ENCODE data around the gene SLC29A1.

The SLC29A1 gene

DNA sequence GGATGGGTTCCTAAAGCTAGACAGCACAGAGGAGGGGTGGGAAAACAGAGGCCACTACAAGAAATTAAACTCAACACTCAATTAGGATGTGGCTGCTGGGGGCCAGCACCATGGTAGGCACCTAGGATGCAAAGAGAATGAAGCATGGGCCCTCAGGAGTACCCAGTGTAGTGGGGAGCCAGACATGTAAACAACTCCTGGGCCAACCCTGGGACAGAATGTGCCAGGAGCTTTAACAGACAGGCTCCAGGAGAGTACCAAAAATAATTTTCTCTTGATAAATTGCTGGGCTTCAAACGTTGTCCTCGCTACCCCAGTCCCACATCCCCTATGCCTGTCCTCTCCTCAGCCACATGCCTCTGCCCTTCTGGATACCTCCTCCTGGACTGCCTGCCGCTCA, 48.5 kb downstream of the SLC29A1 start:
- H3K27ac Mint-ChIP-seq = peak overlapping the region; percentile 84
- H3K4me3 Mint-ChIP-seq = no peak overlapping the region
- H3K36me3 Mint-ChIP-seq = peaks cover 1% of the 10 kb centered on the region
- H3K9me3 Mint-ChIP-seq = no peaks in the 10 kb centered on the region
- peaks cover 40% of the 10 kb centered on the region for H3K27me3 Mint-ChIP-seq
- peaks cover 21% of the 10 kb centered on the region for H3K4me1 Mint-ChIP-seq

DNA sequence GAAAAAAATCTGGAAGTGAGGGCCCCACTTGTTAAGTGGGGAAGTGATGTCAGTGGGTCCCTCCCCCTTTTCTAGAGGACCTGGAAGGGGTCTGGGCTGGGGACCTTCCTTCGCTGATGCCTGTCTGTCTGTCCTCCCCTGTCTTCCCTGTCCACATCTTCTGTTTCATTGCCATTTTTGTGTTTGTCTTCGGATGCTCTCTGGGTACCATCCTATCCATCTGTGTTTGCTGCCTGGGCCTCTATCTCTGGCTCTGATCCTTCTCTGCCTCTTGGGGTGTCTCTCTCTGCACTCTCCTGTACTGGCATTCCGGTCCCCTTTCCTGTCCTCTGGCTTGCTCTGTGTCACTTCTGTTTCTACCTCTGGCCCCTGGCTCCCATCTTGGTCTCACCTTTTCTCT, 49.1 kb downstream of the SLC29A1 start:
- peaks cover 41% of the 10 kb centered on the region for H3K27me3 Mint-ChIP-seq
- H3K36me3 Mint-ChIP-seq = peaks cover 1% of the 10 kb centered on the region
- no peak overlapping the region for H3K27ac Mint-ChIP-seq
- H3K4me1 Mint-ChIP-seq = peaks cover 18% of the 10 kb centered on the region
- H3K9me3 Mint-ChIP-seq = no peaks in the 10 kb centered on the region
- H3K4me3 Mint-ChIP-seq = peak overlapping the region; percentile 66

DNA sequence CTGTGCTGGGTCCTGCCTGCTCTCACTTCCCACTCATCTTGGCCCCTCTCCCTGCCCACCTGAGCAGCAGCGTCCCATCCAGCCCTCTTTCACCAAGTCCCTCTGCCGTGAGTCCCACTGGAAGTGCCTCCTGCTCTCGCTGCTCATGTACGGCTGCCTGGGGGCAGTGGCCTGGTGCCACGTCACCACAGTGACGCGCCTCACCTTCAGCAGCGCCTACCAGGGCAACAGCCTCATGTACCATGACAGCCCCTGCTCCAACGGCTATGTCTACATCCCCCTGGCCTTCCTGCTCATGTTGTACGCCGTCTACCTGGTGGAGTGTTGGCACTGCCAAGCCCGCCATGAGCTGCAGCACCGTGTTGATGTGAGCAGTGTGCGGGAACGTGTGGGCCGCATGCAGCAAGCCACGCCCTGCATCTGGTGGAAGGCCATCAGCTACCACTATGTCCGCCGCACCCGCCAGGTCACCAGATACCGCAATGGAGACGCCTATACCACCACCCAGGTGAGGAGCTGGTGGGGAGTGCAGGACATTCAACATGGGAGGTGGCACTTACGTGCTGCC, 49.7 kb downstream of the SLC29A1 start:
- Mint-ChIP-seq H3K4me1 (peaks cover 13% of the 10 kb centered on the region), H3K4me3 (peak overlapping the region; percentile 66), H3K36me3 (peaks cover 1% of the 10 kb centered on the region), H3K27me3 (peaks cover 46% of the 10 kb centered on the region), H3K27ac (no peak overlapping the region), H3K9me3 (no peaks in the 10 kb centered on the region)

DNA sequence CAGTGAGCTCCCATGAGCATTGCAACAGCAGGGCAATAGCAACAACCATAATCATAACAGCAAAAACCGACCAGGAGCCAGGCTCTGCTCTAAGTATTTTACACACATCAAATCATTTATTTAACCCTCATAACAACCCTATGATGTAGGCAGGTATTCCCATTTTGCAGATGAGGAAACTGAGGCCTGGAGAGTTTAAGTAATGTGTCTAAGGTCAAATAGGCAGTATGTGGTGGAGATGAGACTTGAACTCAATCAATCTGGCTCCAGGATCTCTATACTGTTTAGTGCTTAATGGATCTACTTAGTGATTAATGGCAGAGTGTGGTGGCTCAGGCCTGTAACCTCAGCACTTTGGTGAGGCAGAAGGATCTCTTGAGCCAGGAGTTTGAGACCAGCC, 50.2 kb downstream of the SLC29A1 start:
- Mint-ChIP-seq H3K4me1 (peaks cover 13% of the 10 kb centered on the region), H3K36me3 (peaks cover 1% of the 10 kb centered on the region), H3K27ac (no peak overlapping the region), H3K9me3 (no peaks in the 10 kb centered on the region), H3K4me3 (no peak overlapping the region), H3K27me3 (peaks cover 48% of the 10 kb centered on the region)

DNA sequence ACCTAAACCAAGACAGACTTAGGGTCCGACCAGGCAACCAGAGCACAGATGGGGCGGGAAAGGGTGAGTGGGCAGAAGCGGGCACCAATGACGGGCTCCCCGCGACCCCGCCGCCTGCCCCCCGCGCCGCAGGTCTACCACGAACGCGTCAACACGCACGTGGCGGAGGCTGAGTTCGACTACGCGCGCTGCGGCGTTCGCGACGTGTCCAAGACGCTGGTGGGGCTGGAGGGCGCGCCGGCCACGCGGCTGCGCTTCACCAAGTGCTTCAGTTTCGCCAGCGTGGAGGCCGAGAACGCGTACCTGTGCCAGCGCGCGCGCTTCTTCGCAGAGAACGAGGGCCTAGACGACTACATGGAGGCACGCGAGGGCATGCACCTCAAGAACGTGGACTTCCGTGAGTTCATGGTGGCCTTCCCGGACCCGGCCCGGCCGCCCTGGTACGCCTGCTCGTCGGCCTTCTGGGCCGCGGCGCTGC, 51.9 kb downstream of the SLC29A1 start:
- H3K27me3 Mint-ChIP-seq = peaks cover 41% of the 10 kb centered on the region
- peaks cover 1% of the 10 kb centered on the region for H3K36me3 Mint-ChIP-seq
- no peaks in the 10 kb centered on the region for H3K9me3 Mint-ChIP-seq
- H3K27ac Mint-ChIP-seq = no peak overlapping the region
- peaks cover 9% of the 10 kb centered on the region for H3K4me1 Mint-ChIP-seq
- no peak overlapping the region for H3K4me3 Mint-ChIP-seq

DNA sequence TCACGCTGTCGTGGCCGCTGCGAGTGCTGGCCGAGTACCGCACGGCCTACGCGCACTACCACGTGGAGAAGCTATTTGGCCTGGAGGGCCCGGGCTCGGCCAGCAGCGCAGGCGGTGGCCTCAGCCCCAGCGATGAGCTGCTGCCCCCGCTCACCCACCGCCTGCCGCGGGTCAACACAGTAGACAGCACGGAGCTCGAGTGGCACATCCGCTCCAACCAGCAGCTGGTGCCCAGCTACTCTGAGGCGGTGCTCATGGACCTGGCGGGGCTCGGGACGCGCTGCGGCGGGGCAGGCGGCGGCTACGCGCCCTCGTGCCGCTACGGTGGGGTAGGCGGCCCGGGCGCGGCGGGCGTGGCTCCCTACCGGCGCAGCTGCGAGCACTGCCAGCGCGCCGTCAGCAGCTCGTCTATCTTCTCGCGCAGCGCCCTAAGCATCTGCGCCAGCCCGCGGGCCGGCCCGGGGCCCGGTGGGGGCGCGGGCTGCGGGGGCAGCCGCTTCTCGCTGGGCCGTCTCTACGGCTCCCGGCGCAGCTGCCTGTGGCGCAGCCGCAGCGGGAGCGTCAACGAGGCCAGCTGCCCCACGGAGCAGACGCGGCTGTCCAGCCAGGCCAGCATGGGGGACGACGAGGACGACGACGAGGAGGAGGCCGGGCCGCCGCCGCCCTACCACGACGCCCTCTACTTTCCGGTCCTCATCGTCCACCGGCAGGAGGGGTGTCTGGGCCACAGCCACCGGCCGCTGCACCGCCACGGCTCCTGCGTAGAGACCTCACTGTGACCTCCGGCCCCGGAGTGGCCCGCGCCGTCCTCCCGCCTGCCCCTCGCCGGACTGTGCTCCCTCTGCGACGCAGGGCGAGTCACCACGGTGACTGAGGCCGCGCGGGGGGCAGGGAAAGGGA, 52.6 kb downstream of the SLC29A1 start:
- Mint-ChIP-seq H3K9me3 (no peaks in the 10 kb centered on the region), H3K4me1 (peaks cover 8% of the 10 kb centered on the region), H3K27me3 (peaks cover 40% of the 10 kb centered on the region), H3K27ac (no peak overlapping the region), H3K4me3 (no peak overlapping the region), H3K36me3 (peaks cover 1% of the 10 kb centered on the region)

DNA sequence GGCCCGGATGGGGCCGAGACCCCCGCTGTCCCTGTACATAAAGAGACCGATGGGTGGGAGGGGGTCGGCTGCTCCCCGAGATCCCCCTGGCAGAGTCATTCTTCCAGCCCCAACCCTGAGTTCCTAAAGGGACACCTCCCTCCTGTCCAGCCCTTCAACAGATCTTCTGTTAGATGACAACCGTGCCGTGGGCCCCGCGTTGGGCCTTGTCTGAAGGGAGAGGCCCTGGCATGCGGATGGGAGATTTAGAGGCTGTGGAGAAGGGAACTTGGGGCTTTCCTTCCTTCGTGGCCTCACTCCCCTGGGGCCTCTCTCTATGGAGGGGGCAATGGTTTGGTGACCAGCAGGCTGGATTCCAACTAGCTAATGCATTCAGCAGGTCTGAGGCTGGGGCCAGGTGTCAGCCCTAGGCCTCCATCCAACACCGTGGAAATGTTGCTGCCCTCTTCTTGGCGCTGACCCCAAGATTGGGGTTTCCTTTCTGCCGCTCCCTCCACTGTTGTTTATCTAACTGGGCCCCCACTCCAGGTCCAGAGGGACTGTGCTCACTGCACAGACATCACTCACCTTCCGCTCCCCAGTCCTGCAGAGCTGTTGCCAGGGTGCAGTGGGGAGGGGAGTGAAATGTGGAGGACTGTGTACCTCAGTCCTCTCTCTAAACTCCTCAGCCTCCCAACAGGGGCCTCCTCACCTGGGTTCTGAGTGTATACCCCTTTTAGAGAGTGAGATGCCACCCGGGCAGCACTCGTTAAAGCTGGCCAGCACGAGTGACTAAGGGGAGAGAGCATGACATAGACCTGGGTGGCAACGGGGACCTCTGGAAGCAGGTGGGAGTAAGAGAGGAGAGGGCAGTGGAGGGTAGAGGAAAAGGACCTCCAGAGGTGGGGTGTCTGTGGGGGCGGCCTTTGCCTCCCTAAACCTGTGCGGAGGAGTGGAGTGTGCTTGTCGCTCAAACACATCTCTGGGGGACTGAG, 53.6 kb downstream of the SLC29A1 start:
- Mint-ChIP-seq H3K27ac (no peak overlapping the region), H3K4me3 (peak overlapping the region; percentile 28), H3K4me1 (peaks cover 4% of the 10 kb centered on the region), H3K36me3 (no peaks in the 10 kb centered on the region), H3K9me3 (no peaks in the 10 kb centered on the region), H3K27me3 (peaks cover 33% of the 10 kb centered on the region)

DNA sequence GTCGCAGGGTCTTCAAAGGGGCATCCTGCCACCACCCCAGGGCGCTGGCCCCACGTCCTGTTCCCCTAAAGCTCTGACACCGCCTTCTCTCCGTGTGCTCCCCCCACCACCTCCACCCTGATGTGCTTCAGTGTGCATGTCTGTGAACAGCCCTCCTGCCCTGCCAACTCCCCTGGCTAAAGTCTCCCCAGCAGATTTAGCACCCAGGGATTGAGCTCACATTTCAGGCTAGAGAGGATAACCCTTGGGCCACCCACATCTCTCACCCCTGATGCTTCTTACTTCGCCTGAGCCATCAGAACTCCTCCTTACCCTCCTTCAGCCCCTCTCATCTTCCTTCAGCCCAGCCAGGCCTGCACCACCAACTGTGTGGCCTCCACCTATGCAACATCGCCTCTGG, 54.4 kb downstream of the SLC29A1 start:
- Mint-ChIP-seq H3K27ac (no peak overlapping the region), H3K4me3 (no peak overlapping the region), H3K4me1 (peaks cover 4% of the 10 kb centered on the region), H3K36me3 (no peaks in the 10 kb centered on the region), H3K9me3 (no peaks in the 10 kb centered on the region), H3K27me3 (peaks cover 30% of the 10 kb centered on the region)

DNA sequence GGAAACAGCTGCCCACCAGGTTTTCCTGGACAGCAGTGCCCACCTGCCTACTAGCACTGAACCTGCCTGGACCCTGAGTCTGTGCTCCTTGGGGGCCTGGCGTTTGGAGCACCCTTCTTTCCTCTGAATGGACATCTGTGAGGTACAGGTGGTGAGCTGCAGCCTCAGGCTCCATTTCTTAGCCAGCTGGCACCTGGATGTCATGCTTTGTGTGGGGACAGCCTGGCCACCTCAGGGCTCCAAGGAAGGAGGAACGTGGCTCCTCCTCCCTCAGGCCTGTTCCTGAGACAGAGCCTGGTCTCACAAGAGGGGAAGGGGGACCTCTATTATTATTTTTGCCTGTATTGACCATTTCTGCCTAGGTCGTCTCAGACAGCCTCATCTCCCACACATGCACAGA, 54.9 kb downstream of the SLC29A1 start:
- Mint-ChIP-seq H3K9me3 (no peaks in the 10 kb centered on the region), H3K27me3 (peaks cover 24% of the 10 kb centered on the region), H3K27ac (no peak overlapping the region), H3K4me3 (no peak overlapping the region), H3K36me3 (no peaks in the 10 kb centered on the region), H3K4me1 (peaks cover 4% of the 10 kb centered on the region)

DNA sequence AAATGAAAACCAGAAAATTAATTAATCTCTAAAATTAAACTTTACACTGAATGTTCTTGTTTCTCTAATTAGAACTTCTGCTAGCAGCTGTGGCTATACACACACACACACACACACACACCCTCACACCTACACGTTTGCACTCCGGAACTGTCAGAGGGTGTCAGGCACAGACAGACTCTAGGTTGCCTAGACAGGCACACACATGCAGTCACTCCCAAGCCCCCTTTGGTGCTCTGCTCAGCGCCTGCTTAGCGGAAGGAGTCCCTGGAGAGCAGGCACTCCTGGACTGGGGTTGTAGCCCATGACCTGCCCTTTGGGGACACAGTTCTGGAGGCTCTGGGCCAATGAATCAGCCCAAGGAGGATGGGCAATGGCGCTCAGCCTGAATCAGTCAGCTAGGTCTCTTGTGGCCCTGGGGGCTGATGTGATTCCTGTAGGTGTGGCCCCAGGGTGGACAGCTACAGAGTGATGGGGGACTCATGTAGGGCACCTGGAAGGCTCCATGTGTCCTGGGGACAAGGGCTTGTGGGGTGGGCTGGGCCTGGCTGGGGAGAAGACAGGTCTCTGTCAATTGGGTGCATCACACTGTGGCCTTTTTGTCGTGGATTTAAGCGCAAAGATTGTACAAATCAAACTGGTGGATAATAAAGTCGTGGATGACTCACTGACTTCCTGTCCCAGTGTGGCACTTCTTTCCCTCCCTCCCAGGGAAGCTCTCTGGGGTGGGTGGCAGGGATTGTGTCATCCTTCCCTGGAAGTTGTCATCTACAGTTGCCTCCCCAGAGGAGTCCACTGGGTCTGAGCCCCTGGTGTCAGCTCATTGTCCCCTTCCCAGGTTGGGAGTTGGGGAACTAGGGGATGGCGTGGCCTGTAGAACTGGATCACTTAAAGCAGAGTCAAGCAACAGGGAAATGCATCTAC, 55.6 kb downstream of the SLC29A1 start:
- peaks cover 4% of the 10 kb centered on the region for H3K4me1 Mint-ChIP-seq
- peaks cover 19% of the 10 kb centered on the region for H3K27me3 Mint-ChIP-seq
- H3K36me3 Mint-ChIP-seq = no peaks in the 10 kb centered on the region
- no peak overlapping the region for H3K4me3 Mint-ChIP-seq
- no peak overlapping the region for H3K27ac Mint-ChIP-seq
- H3K9me3 Mint-ChIP-seq = no peaks in the 10 kb centered on the region
